GM15510 (cell line): ENCODE results near the gene BRF1.

Experiments used
- POLR2A ChIP-seq: IDR thresholded peaks from 3 replicates; pipeline ENCODE4 v1.6.1; 2011; ENCODE audit warnings: borderline replicate concordance; ENCODE audit not compliant: insufficient read length; ENCODE audit errors: extremely low read depth

Gene BRF1

GRCh38 chr14:105187935-105188524 is 112.8 kb downstream of the BRF1 start:
- no peak for TF ChIP-seq POLR2A

DNA sequence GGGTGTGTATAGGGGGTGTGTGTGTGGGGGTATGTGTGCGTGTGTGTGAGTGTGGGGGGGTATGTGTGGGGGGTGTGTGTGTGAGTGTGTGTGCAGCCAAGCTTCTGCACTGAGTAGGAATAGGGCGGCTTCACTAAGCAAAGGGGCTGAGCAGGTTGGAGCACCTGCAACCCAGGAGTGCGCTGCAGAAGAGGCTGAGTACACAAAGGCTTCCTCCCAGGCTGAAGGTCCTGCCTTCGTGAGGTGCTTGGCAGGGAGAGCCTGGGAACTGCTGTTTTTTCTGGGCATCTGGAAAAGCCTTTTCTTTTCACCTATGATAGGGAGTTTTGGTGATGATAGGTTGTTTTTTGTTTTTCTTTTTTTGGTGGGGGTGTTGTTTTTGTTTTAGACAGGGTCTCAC is 113.7 kb downstream of the BRF1 start:
- no peak for TF ChIP-seq POLR2A

GRCh38 chr14:105185973-105186372 is 114.8 kb downstream of the BRF1 start:
- no peak for TF ChIP-seq POLR2A

DNA sequence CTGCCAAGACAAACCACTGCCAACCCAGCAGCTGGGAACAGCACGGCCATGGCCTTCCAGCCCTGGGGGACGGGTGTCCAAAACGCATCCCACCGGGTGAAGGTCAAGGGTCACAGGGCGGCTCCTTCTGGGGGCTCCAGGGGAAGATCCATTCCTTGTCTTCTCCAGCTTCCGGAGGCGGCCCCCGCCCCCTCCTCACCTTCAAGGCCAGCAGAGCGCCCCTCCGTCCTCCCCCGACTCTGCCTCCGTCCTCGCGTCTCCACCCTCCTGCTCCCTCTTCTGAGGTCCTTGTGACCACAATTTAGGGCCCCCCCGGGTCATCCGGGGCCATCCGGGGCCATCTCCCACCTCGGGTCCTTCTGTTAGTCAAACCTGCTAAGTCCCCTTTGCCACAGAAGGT is 115.8 kb downstream of the BRF1 start:
- no peak for TF ChIP-seq POLR2A

DNA sequence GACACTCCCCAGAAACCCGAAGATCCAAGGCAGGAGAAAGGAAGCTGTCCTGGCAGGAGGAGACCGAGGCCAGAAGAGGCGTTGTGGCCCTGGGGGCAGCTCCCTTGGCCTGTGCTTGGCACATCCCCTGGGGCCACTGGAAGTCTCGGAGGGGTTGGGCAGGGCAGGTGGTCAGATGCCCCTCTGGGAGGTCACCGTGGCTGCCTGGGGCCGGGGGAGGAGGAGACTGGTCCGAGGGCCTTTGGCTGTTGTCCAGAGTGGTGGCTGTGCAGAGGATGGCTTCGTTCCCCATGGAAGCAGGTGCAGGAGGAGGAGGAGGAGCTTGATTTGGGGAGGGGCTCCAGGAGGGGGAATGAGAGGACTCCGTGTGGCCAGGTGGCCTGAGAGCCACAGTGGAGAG is 116.3 kb downstream of the BRF1 start:
- no peak for TF ChIP-seq POLR2A

- no peak for TF ChIP-seq POLR2A
Measured at GRCh38 chr14:105182296-105183020, 118.3 kb downstream of the BRF1 start.

DNA sequence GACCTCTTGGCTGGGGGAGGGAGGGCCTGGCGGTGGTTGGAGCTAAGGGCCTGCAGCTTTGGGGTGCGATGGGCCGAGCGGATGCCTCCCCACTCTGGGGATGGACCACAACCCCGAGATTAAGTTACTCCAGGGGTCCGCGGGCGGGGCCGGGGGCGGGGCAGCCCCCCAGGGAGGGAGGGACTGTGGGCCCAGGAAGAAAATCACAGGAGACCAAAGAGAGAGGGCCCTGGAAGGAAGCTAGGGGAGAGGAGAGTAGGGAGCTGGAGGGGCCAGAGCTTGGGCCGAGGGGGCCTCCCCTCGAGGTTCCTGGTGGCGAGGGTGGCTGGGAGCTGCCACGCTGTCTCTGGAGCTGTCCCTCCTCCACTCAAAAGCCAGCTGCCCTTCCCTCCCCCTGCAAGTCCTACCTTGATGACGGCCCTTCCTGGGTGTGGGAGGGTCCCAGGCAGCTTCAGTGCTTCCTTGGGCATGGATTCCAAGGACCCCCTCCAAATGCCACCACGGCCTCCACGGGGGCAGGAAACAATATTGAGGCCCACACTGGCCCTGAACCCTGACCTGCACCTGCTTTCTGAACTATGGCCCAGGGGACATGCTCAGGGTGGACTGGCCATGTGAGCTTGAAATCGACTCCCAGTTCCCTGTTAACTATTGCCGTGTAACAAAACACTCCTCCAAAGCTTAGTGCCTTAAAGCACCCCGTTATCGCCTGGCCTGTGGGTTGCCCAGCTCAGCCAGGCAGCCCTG is 119.1 kb downstream of the BRF1 start:
- TF ChIP-seq POLR2A = no peak

GRCh38 chr14:105180592-105181548 is 119.9 kb downstream of the BRF1 start, which contains the start of gene NUDT14:
NUDT14 (minus strand) TSS chr14:105181312; CDS start chr14:105181209, 103 bp downstream.
- peak; percentile 44 for TF ChIP-seq POLR2A

- TF ChIP-seq POLR2A = no peak
Measured at GRCh38 chr14:105179191-105179590, 121.6 kb downstream of the BRF1 start.

GRCh38 chr14:105178868-105179140 is 122.0 kb downstream of the BRF1 start:
- no peak for TF ChIP-seq POLR2A

DNA sequence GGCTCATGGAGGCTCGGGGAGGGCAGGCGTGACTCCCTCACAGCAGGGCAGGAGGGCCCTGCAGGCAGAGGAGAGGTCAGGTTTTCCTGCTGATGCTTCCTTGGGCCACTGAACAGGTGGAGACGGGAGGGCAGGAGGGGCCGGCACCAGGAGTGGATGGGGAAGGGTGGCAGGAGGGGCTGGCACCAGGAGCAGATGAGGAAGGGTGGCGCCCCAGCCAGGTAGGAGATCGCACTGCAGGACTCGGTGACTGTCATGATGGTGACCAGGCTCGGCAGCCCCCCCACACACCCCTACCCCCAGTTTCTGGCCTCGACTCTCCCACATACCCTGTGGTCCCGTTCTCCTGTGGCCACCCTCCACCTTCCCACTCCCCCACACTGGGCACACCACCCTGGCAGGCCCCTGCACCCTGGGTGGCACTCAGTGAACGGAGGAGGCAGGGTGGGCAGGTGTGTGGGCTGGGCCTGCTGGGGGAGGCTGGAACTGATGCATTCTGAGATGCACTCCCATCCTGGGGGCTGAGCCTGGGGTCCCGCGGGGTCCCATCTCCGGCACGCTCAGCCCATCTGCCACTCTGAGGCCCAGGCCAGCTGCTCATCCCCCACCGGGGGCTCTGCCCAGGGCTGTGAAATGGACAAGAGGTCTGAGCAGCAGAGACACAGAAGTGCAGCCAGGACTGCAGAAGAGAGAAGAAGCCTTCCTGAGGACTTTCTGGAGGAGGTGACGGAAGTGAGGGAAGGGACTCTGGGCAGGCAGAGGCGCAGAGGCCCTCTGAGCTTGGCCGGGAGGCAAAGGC is 122.5 kb downstream of the BRF1 start:
- TF ChIP-seq POLR2A = no peak

DNA sequence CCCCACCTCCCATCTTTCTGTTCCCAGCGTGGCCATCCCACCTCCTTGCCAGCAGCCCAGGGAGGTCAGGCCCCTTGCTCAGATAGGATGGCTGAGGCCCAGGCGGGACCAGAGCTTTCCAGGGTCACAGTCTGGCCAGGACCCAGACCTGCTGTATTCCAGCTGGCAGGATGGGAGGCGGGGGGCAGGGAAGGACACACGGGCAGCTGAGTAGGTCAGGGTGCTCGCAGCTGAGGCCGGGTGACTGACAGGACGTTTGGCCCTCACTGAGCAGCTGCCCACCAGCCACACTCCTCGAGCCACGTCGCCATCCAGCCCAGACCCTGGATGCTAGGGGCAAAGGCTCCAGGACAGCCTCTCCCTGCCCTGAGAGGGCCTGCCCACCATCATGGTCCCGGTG is 123.7 kb downstream of the BRF1 start:
- no peak for TF ChIP-seq POLR2A

GRCh38 chr14:105176513-105176912 is 124.3 kb downstream of the BRF1 start:
- no peak for TF ChIP-seq POLR2A
